Epithelial cell of proximal tubule (primary cell): Measurements from ENCODE around the gene RPAP2. TPM values are rescaled to one million over a fixed set of nuclear protein-coding genes. Genes with fewer than 3 reads are reported as not detected.

Experiments
- DNase-seq: peaks from one replicate; pipeline ENCODE4 v3.0.0-alpha.2; 2011; ENCODE audit warnings: low read depth
- H3K4me3 ChIP-seq: 2 replicates; pipeline ENCODE4 v1.5.1; 2011; ENCODE audit warnings: low read depth, mild to moderate bottlenecking, low read length
- total RNA-seq: library from RNA; depleted of rRNA; stranded (reverse); fragments of >200 nt; gene quantifications from 2 replicates; pipeline ENCODE4 v1.2.3, GENCODE V29; 2015
- TF ChIP-seq, protein P1 (sequence below): conservative IDR thresholded peaks from 2 replicates; pipeline ENCODE4 v1.5.1; 2012; ENCODE audit warnings: low read depth, mild to moderate bottlenecking, low read length

Gene RPAP2
- total RNA-seq, 1 donor from 2014 or later, result 3.7 TPM

- no peak overlapping the region for H3K4me3 ChIP-seq
- TF ChIP-seq, protein P1, sequence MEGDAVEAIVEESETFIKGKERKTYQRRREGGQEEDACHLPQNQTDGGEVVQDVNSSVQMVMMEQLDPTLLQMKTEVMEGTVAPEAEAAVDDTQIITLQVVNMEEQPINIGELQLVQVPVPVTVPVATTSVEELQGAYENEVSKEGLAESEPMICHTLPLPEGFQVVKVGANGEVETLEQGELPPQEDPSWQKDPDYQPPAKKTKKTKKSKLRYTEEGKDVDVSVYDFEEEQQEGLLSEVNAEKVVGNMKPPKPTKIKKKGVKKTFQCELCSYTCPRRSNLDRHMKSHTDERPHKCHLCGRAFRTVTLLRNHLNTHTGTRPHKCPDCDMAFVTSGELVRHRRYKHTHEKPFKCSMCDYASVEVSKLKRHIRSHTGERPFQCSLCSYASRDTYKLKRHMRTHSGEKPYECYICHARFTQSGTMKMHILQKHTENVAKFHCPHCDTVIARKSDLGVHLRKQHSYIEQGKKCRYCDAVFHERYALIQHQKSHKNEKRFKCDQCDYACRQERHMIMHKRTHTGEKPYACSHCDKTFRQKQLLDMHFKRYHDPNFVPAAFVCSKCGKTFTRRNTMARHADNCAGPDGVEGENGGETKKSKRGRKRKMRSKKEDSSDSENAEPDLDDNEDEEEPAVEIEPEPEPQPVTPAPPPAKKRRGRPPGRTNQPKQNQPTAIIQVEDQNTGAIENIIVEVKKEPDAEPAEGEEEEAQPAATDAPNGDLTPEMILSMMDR, result no peak
- no peak for DNase-seq
Observed at GRCh38 chr1:92324784-92325183, 25.9 kb downstream of the RPAP2 start.

GRCh38 chr1:92326681-92327080 lies 27.8 kb downstream of the RPAP2 start:
- no peak overlapping the region for H3K4me3 ChIP-seq
- TF ChIP-seq, protein P1, result no peak
- DNase-seq, result no peak

- TF ChIP-seq, protein P1, result no peak
- no peak for DNase-seq
- H3K4me3 ChIP-seq, result no peak overlapping the region
Observed at GRCh38 chr1:92327794-92328193, 28.9 kb downstream of the RPAP2 start.

GRCh38 chr1:92329347-92330129 lies 30.7 kb downstream of the RPAP2 start:
- TF ChIP-seq, protein P1, result no peak
- H3K4me3 ChIP-seq, result no peak overlapping the region
- no peak for DNase-seq

- TF ChIP-seq, protein P1, result no peak
- DNase-seq, result no peak
- no peak overlapping the region for H3K4me3 ChIP-seq
Observed at GRCh38 chr1:92333668-92334067, 34.8 kb downstream of the RPAP2 start.

DNA sequence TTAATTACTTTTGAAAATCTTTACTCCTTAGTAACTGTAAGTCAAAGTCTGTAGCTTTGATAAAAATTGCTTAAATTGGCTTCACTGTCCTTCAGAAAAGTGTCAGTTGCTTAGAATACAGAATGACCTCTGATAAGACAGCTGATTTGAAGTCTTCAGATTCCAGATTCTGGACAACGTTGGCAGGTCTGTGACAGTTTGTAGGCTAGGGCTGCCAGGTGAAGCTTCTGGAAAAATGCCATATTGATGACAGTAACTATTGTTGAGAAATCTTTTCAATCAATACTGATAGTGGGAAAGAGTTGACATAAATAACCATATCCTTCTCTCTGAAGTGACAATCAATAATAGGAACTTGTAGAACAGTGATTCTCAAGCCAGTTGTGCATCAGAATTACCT lies 41.3 kb downstream of the RPAP2 start:
- DNase-seq, result no peak
- no peak overlapping the region for H3K4me3 ChIP-seq
- TF ChIP-seq, protein P1, result no peak

DNA sequence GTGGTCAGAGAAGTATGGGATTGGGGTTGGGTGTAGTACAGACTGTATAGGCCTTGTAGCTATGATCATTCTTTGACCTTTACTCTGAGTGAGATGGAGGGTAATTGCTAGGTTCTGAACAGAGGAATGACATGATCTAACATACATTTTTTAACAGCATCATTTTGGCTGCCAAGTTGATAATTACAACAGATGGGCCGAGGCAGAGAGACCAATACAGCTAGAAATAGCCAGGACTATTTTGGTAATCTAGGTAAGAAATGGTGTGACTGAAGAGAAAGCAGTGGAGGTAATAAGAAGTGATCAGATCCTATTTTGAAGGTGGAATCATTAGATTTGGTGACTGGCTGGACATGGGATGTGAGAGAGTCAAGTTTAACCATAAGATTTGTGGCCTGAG lies 43.5 kb downstream of the RPAP2 start:
- TF ChIP-seq, protein P1, result no peak
- no peak for DNase-seq
- no peak overlapping the region for H3K4me3 ChIP-seq
